SIG-M5 treated with dmso at 0.1 percent for 504 hours (cell line): ENCODE data around the gene DMRT3.
A peak's percentile ranks its signal among the peaks of the same experiment; 100 is the strongest.

ENCODE experiments used
- DNase-seq: peaks from one replicate; lab custom pipeline; 2025; ENCODE audit not compliant: unreplicated experiment; lab: John Stamatoyannopoulos, UW

The DMRT3 gene

DNA sequence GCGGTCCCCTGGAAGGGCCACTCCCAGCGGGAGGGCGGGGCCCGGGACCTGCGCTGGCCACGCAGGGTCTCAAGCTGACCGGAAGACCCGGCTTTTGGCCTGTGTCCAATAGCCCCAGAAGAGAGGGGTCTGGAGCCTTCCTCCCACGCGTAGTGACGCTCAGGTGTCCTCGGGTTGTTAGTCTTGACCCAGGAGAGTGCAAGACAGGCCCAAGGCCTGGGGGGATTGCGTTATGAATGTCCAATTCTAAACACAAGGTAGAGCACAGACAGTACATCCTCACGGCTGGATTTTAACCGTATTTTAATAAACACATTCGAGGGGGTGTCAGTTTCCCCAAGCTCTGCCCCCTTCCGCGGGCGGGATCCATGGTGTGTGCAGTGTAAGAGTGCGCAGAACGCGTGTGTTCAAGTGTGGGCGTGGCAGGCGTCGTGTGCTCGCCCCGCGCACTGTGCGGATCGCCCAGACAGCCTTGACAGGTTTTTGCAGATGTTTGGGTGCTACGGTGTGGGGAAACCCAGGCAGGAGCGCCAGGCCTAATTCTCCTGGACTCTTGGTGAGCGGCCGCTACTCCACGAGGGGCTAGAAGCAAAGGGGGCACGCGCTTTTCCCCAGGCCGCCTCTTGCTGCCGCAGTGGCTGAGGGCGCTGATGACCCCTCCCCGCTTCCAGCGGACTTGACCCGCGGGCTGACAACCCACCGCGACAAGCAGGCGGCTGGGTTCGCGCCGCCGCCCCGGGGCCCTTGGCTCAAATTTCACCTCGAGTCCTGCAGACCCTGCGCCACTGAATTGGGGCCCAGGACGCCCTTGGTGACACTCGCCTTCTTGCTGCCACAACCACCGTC is 6.1 kb upstream of the DMRT3 start:
- DNase-seq = no peak

DNA sequence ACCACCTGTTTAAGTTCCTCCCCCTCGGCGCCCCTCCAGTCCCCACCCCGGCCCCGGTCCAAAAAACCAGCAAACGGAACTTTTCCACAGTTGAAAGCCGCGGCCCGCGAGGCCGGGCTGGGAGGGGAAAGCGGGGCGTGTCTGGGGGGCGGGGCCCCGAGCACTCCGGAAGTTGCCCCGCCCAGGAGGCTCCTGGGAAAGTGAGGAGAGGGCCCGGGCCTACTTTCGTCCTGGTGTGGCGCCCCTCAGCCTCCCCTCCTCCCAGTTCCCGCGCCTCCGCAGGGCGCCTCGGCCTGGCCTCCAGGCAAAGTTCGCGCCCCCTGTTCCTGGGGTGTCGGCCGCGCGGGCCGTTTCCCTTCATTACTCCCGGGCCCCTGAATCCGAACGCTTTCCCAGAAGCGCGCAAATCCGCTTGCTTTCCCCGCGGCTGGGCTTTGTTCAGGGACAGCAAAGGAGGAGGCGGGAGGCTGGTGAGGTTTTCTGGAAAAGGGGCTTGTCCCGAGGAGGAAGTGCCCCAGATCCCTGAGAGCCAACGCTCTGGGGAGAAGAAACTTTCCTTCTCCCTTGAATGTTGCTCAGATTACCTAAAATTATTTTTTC is 4.5 kb upstream of the DMRT3 start:
- DNase-seq = no peak

DNA sequence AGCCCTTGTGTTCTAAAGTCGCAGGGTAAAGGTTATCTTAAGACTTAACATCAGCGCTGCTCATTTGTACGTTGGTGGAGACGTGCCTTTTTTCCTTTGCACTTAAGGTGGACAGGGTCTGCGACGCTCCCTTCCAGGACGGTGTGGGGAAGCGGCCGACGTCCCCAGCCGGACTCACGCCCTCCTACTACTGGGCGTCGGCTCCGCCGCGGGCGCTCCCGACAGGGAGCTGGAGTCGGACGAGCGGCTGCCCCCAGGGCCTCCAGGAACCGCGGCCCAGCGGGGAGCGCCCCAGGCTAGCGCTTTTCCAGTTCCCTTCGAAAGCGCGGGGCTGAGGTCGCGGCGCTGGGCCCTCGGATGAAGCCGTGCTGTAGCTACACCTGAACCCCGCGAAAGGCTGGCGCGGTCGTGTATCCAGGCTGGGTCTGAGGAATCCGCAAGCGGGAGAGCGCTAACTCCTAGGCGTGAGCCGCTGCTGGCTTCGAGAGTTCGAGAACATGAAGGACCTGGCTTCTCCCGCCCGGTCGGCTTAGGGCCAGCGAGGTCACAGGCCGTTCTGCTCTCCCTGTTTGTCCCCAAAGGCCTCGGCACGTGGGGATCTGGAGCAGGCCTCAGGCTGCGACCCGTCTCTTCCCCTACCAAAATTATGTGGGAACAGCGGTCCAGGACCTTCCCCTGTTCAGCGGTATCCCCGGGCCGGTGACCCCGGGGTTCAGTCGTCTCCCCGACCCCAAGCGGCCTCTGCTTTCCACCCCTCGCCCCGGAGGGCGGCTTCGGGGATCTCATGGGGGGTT is 3.8 kb upstream of the DMRT3 start:
- no peak for DNase-seq

DNA sequence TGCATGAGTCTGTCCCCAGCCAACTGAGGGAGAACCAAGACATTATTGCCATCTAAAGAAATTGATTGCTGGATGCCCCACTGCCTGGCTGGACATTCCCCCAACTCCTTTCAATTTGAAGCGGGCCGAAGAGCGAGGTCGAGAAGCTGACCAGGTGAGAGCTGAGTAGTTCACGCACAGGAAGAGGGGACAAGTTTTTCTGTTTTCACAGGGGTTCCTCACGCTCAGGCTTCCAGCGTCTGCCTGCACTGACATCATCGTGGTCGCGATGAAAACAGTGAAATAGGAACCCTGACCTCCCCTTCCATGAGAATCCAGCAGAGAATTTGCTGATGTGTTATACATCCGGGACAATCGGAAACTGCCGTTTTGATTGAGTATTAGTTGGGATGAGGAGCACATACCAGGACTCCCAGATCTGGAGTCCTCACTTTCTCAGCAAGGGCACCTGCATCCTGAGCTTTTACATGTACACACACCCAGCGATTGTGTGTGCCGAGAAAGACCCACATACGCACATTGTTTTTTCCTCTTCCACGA is 3.1 kb upstream of the DMRT3 start:
- no peak for DNase-seq

DNA sequence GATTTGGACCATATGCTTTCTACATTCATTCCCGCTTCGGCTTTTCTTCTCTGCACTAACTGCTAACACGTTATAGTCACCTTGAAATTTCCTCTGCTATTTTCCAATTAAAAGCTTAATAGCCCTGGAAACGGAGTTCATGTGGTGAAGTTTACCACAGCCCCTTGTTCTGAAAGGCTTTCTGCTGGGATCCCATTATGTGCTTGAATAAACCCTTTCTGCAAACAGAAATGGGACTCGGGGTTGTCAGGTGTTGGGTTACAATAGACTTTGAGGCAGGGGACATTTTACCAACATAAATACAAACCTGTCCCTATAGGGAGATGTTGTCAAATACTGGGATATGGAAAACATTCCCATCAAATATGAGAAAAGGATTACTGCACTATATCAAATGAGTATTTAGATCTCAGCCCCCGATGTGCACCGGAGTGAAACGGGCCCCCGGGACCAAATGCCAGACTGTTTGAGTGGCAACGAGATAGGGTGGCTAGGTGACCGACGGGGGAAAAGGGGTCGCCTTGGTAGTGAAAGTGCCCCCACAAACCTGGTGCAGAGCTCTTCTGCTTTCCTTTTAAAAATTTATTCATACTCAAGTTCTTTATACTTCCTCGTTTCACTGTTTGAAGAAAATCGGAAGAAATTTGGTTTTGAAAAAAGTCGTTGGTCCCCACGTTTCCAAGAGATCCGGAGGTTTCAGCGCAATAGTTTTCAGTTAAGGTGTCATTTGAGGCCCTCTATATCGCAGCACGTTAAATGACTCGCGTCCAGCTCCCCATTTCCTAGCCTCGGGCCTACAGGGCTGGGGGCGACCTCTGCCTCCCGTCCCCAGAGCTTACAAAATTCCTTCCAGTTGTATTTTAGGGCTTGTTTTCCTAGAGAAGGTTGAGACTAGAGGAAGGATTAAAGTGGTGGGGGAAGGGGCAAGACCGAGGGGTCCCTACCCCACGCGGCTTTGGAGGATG is 2.1 kb upstream of the DMRT3 start:
- DNase-seq = no peak

DNA sequence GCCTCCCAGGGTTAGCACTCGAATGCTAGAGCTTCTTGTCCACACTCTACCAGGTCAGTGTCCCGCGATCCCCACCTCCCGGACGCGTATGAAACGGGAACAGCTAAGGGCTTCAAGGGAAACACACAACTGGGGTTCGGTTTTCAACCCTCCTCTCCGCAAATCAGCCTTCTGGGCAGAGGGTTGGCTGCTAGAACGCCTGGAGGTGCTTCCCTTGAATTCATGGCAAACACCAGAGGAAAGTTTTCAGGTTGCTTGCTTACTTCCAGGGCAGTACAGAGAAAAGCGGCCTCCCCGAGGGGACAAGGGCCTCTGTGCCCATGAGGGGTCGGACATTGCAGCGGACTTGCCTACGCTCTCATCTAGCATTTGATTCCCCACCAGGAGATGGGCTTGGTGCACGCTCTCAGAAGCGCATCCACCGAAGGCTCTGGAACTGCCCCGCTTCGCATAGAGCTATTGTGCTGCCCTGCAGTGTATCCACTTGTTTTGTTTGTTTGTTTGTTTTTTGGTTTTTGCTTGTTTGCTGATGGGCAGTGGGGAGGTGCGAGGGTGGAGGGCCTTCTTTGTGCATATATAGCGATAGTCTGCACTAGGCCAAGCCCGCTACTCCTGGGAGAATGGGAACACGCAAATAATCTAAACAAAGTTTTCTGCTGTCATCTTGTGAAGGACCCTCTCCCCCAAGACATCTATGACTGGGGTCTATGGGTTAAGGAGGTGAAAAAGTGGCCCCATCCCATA is 1.3 kb upstream of the DMRT3 start:
- DNase-seq = no peak

DNA sequence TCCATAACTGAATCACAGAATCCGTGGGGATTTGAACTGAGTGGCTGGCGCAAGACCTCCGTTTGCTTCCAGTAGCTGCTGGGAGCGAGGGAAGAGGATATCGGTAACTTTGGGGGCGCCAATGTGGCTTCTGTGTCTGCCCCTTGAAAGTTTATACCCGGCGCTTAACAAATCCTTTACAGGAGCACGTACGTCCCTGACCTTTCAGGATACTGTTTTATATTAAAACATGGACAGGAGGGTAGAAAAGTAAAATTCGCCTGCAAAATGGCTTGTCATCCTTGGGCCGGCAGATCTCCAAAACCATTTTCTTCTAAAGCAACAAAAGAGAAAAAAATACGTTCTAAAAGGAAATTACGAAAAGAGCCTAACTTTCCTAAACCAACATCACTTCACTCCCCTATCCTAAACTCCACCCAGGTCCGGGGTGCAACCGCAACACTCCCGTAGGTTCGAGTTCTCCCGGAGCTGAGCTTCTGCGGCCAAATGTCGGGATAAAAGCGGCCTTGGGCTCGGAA is 656 bp upstream of the DMRT3 start:
- DNase-seq = no peak

DNA sequence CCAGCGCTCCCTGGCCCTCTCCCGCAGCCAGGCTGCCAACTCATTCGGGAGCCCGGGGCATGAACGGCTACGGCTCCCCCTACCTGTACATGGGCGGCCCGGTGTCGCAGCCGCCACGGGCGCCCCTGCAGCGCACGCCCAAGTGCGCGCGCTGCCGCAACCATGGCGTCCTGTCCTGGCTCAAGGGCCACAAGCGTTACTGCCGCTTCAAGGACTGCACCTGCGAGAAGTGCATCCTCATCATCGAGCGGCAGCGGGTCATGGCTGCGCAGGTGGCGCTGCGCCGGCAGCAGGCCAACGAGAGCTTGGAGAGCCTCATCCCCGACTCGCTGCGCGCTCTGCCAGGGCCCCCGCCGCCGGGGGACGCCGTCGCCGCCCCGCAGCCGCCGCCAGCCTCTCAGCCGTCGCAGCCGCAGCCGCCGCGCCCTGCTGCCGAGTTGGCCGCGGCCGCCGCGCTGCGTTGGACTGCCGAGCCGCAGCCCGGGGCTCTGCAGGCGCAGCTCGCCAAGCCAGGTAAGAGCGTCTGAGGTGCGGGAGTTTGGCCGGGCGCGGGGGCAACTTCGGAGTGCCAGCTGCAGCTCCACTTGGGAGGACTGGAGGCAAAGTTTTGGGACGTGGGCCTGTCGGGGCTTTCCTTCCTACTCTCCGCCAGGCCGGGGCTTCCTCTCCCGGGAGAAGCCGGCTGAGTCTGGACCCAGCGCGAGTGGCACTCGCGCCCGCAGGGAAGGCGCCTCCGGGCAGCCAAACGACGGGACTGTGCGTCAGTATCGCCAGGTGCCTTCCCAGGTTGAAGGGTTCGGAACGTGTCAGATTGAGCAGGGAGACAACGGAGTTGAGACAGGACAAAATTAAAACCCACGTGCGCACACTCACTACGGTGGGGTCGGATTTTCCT is 735 bp downstream of the DMRT3 start:
- no peak for DNase-seq

DNA sequence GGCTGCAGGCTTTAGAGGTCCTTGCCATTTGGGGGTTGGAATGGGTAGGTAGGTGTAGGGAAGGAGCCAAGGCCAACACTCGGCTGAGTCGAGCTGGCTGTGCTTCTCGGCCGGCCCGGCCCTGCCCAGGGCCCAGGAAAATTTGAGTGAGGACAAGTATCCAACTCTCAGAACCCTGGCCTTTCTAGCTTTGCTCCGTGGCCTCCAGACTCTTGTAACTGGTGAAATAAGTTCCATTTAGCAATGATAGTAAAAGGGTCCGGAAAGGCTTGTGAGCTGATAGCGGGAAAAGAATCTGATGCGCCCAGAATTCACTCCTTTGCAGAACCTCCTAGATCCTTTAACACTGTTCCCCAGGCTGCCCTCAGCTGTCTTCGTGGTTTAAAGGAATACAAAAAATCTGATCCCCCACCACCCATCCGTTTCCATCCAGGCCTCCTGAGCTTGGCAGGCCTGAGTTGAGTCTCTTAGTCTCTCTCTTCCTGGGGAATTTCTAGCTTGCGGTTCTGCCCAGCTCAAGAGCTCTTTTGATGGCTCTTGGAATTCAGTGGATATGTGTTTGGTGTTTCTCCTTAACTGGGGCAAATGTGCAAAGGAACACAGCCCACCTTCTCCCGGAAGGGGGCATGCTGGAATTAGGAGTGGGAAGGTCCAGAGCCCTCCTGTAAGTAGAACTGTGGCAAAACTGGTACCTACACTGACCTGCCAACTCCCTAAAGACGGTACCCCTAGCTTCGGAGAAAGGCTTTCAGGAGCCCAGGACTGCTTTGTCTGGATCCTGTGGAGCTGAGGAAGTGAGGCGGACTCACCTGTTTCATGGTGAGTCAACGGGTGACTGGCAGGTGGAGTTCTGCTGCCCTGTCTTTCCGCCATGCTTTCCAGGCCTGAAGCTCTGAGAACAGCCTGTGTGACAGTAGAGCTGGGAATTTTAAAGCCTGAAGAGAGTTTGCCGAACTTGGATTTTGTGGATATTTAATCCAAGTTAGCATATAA is 1.7 kb downstream of the DMRT3 start:
- DNase-seq = no peak

DNA sequence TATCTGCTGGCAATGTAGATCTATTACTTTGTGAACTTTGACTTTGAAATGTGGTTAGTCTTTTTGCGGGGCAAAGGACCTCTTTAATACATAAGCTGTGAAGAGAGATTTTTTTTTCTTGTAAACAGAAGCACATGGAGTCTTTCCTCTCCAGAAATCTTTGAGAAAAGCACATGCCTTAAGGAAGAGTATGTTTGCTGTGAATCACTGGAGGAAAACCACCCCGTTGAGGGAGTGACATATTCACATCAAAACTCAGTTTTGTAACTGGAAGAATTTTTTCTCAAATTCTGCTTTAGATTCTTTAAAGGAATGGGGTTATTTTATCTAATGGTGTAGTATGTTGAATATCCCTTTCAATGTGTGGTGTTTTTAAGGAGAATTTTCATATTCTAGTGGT is 3.5 kb downstream of the DMRT3 start:
- DNase-seq = no peak

DNA sequence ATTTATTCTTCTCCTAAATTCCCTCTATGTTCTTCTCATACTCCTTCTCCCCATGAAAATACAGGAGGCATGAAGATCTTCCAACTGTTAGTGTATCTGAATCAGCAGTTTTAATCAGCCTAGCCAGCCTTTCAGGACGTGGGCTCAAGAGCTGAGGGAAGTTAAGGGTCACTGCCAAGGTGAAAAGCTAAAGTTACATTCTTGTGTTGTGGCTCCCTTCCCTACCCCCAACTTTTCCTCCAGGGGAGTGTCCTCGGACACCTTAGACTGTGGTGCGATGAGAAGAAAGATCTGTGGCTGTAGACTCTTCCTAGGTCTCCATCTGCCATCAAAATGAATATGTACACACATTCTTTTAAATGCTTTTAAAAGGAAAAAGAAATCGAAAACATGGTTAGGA is 4.2 kb downstream of the DMRT3 start:
- no peak for DNase-seq

DNA sequence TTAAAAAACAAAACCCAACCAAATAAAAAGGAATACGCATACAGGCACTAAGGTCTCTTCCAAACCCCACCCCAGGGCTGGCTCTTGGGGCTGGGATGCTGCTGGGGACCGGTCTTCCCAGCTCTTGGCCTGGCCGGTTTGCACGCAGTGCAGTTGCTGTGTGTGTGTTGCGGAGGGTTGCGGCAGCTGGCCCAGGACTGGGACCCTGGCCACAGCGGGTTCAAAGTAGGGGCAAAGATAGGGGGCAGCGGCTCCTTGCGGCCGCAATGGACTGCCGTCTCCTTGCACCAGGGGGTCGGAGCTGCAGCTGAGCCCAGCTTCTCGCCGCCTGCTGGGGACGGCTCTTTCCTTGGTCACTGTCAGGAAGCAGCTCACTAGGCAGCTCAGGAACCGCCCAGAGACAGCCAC is 5.0 kb downstream of the DMRT3 start:
- DNase-seq = no peak

DNA sequence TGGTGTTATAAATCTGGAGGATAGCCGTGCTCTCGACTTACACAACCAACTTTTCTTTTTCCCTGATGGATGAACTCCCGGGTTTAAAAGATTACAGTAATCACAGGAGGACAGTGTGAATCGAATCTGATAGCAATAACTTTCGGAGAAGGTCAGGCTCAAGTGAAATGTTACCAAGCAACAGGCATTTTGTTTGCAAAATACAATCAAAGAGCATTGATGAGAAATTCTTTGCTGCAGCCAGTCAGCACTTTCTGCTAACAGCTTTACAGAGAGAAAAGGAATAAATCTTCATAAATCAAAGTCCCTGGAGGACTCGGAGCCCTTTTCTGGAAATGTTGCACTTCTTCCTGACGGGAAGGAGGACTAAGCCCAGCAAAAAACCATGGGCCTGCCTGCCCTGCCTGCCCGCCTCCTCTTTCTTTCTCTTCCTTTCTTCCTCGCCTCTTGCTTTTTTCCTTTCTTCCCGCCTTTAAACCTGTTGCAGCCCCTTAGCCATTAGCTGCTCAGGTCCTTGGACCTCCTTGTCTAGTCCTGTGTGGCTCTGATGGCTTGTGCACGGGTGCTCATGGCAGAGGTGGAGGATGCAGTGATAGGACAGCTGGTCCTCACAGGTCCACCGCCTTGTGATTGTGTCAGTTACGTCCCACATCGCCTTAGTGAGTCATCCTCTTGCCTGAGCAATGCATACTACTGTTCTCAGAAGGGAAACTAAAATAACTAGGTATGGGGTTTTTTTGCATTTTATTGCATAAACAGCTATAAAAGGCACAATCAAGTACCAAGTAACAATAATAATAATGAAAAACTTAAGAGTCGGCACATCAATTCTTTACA is 6.2 kb downstream of the DMRT3 start:
- peak; percentile 52 for DNase-seq

DNA sequence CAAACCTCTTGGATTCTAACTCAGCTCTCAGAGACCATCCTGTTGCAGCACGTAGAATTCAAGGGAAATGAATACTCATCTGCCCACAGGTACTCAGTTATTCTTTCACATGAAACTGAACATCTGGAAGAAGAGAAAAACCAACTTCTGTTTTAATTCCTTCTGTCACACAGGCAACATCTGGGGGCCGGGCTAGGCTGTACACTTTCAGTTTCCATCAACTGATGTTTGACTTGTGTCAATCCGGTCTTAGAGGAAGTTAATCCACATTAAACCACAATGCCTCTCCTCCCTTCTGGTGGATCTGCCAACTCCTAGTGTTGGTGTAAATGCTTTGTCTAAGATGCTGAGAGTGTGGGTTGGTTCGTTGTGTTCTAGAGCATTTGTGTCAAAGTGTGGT is 17.6 kb downstream of the DMRT3 start:
- peak; percentile 79 for DNase-seq

DNA sequence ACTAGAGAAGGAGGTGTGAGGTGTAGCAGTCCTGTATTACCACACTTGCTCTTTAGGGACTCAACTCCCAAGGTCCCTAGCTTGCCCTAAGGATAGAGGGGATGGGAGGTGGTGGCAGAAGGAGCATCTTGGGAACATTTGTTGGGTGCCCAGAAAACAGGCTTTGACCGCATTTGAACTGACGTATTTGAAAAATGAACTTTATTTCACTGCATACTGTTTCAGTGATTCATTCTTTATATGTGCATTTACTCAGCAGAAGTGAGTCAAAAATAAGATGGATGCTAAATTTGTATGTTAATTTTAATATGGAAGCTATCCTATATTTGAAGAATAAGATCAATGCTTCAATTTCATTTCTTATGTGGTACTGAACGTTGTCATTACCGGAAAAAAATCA is 18.7 kb downstream of the DMRT3 start:
- DNase-seq = no peak

DNA sequence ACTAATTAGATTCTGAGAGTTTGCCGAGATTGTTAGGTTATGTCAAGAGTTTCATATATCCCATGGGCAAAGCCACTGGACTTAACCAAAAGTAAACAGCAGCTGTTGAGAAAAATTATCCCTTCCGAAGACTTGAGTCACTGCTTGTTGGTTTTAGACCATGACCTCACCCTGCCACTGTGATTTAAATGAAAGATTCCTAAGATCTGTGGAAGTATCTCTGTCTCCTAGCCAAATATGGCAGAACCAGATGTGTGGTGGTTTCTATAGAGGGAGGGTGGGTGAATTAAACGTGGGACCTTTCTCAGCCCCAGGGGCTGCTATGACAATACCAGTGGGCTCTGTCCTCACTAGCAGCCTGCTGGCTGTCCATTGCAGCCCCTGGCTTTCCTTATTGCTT is 19.3 kb downstream of the DMRT3 start:
- peak; percentile 11 for DNase-seq
